Endothelial cell of umbilical vein (primary cell): ENCODE results near the gene DHRS11. TPM values are rescaled to one million over a fixed set of nuclear protein-coding genes. Genes with fewer than 3 reads are reported as not detected.

Experiments used
- BruUV-seq: library from RNA; stranded (reverse); fragments of 400-500 nt; replicated peaks from 2 replicates; lab custom pipeline; 2021; lab: Mats Ljungman, UMichigan
- CTCF ChIA-PET: fragments of 300-600, 350-600 bp; sonication (Branson Sonifier 250); formaldehyde crosslinking; loops from one replicate; lab custom pipeline; 2021; ENCODE audit warnings: antibody characterized with exemption, inconsistent platforms; lab: Charles Lee
- POLR2A ChIA-PET: fragments of 300-600, 350-600 bp; sonication (Branson Sonifier 250); formaldehyde crosslinking; loops from one replicate; lab custom pipeline; 2021; ENCODE audit warnings: antibody characterized with exemption, inconsistent platforms; lab: Charles Lee
- DNase-seq: peaks from one replicate; pipeline ENCODE4 v3.0.0-alpha.2; 2011; ENCODE audit warnings: low read depth, low spot score
- FAIRE-seq: peaks from 2 replicates; lab custom pipeline; 2011; peaks lifted over from hg19 to GRCh38; lab: Jason Lieb, UNC
- H2AFZ ChIP-seq: 2 replicates; pipeline ENCODE4 v1.6.0; 2012; ENCODE audit warnings: low read depth, low read length, control low read depth, inconsistent platforms
- H3K27ac ChIP-seq: 2 replicates; pipeline ENCODE4 v1.5.1; 2011; ENCODE audit warnings: low read depth, mild to moderate bottlenecking, control low read depth, low read length, moderate library complexity; ENCODE audit not compliant: insufficient read depth
- H3K27me3 ChIP-seq, 2 experiments: 2 replicates each; pipeline versions ENCODE4 v1.6.0 to v1.6.1; 2011; ENCODE audit warnings: low read length in 2 of 2, mixed read lengths in 1 of 2; ENCODE audit not compliant: control insufficient read depth in 2 of 2, insufficient read depth in 2 of 2
- H3K36me3 ChIP-seq, 2 experiments: 2 replicates in 1 of 2; 3 replicates in 1 of 2; pipeline ENCODE4 v1.5.1; 2011; ENCODE audit warnings: low read length in 2 of 2, mild to moderate bottlenecking in 1 of 2, moderate library complexity in 1 of 2; ENCODE audit not compliant: control insufficient read depth in 2 of 2, insufficient read depth in 2 of 2; ENCODE audit errors: extremely low read depth in 1 of 2
- H3K4me1 ChIP-seq: 3 replicates; pipeline ENCODE4 v1.5.1; 2011; ENCODE audit warnings: mild to moderate bottlenecking, low read length; ENCODE audit not compliant: control insufficient read depth, insufficient read depth; ENCODE audit errors: extremely low read depth
- H3K4me2 ChIP-seq: 2 replicates; pipeline ENCODE4 v1.6.1; 2011; ENCODE audit warnings: low read length, control low read depth, mixed read lengths; ENCODE audit not compliant: insufficient read depth
- H3K4me3 ChIP-seq, 3 experiments: fragments of 200-600 bp in 1 of 3; sonication (generic), shearing (Covaris generic) in 1 of 3; replicated peaks in 1 of 3; 2 replicates each; pipeline ENCODE4 v1.5.1; 2011 to 2016; ENCODE audit warnings: control low read depth in 3 of 3, low read length in 3 of 3, mild to moderate bottlenecking in 2 of 3, inconsistent platforms in 1 of 3, low read depth in 1 of 3, moderate library complexity in 1 of 3; ENCODE audit not compliant: insufficient read depth in 1 of 3
- H3K79me2 ChIP-seq: 2 replicates; pipeline ENCODE4 v1.6.0; 2012; ENCODE audit warnings: low read length, inconsistent platforms; ENCODE audit not compliant: control insufficient read depth, insufficient read depth
- H3K9ac ChIP-seq: replicated peaks from 2 replicates; pipeline ENCODE3; 2011; ENCODE audit warnings: low read length, control low read depth; ENCODE audit not compliant: insufficient read depth; ENCODE audit errors: extremely low read depth
- H3K9me1 ChIP-seq: replicated peaks from 3 replicates; pipeline ENCODE4 v1.6.0; 2011; ENCODE audit warnings: mild to moderate bottlenecking, low read length; ENCODE audit not compliant: control insufficient read depth, insufficient read depth; ENCODE audit errors: extremely low read depth
- H3K9me3 ChIP-seq: replicated peaks from 2 replicates; pipeline ENCODE4 v1.5.1; 2012; ENCODE audit warnings: low read length, inconsistent platforms; ENCODE audit not compliant: control insufficient read depth, insufficient read depth
- H4K20me1 ChIP-seq: replicated peaks from 2 replicates; pipeline ENCODE3; 2011; ENCODE audit warnings: mild to moderate bottlenecking, low read length; ENCODE audit not compliant: control insufficient read depth, insufficient read depth; ENCODE audit errors: extremely low read depth
- CTCF ChIP-seq, 2 donors: IDR thresholded peaks; 1 replicate in 1 of 2; 2 replicates in 1 of 2; pipeline ENCODE4 v1.5.1; 2011; ENCODE audit warnings: low read length in 2 of 2, mild to moderate bottlenecking in 2 of 2, moderate library complexity in 2 of 2, control low read depth in 1 of 2, inconsistent platforms in 1 of 2, low read depth in 1 of 2; ENCODE audit not compliant: insufficient read depth in 1 of 2; ENCODE audit errors: extremely low read depth in 1 of 2
- EZH2 ChIP-seq: IDR thresholded peaks from 2 replicates; pipeline ENCODE4 v1.6.1; 2012; ENCODE audit warnings: borderline replicate concordance, low read depth, mild to moderate bottlenecking, moderate library complexity, low read length, inconsistent platforms; ENCODE audit not compliant: severe bottlenecking
- FOS ChIP-seq: IDR thresholded peaks from 2 replicates; pipeline ENCODE4 v1.6.1; 2011; ENCODE audit warnings: mild to moderate bottlenecking, low read length, moderate library complexity, borderline replicate concordance; ENCODE audit not compliant: insufficient read depth
- GATA2 ChIP-seq: IDR thresholded peaks from 2 replicates; pipeline ENCODE4 v1.7.0; 2011; ENCODE audit warnings: low read depth, mild to moderate bottlenecking, moderate library complexity, mixed read lengths, low read length; ENCODE audit not compliant: insufficient read length, insufficient read depth
- JUN ChIP-seq: IDR thresholded peaks from 2 replicates; pipeline ENCODE4 v1.6.1; 2011; ENCODE audit warnings: borderline replicate concordance, low read depth; ENCODE audit not compliant: insufficient read length, insufficient read depth
- MYC ChIP-seq: IDR thresholded peaks from one replicate; pipeline ENCODE4 v1.6.1; 2011; ENCODE audit warnings: mild to moderate bottlenecking, low read depth, low read length
- POLR2A ChIP-seq: IDR thresholded peaks from 2 replicates; pipeline ENCODE4 v1.6.1; 2012; ENCODE audit warnings: low read depth, mild to moderate bottlenecking, control low read depth, low read length
- POLR2AphosphoS5 ChIP-seq: IDR thresholded peaks from 2 replicates; pipeline ENCODE4 v1.6.1; 2012; ENCODE audit warnings: low read depth, mild to moderate bottlenecking, control low read depth, low read length, moderate library complexity; ENCODE audit not compliant: insufficient read depth
- dilution Hi-C: fragments of 300-500 bp; cut with MboI; formaldehyde crosslinking; loops from one replicate; pipeline ENCODE4 v1.15.0; 2019; ENCODE audit warnings: low sequenced_read_pairs; ENCODE audit not compliant: extremely low pct_ligation_motif_present
- intact Hi-C: fragments of 100-400 bp; cut with micrococcal nuclease; formaldehyde crosslinking; loops from one replicate; pipeline ENCODE4 v1.10.0; 2022
- polyA plus RNA-seq, 4 experiments: library from polyadenylated mRNA; depleted of rRNA in 3 of 4; stranded (reverse) in 3 of 4; unstranded in 1 of 4; fragments of >200 nt; gene quantifications; 2 replicates each; pipeline versions ENCODE4 v1.2.1 to v1.2.3, GENCODE V29; 2011 to 2012; ENCODE audit warnings: missing spikeins in 1 of 4
- total RNA-seq: library from RNA; stranded (reverse); gene quantifications from 2 replicates; pipeline ENCODE4 v1.2.3, GENCODE V29; 2021
- TF ChIP-seq, protein P1 (sequence below): IDR thresholded peaks from 2 replicates; pipeline ENCODE4 v1.6.1; 2011; ENCODE audit not compliant: insufficient read depth, insufficient read length

DHRS11 gene
- total and polyA plus RNA-seq, 2 donors (not counting 3 experiments of a cell fraction or from before 2014, with no cell fraction given) = 9.8 to 15.7 TPM

GRCh38 chr17:36602030-36602748 is 10.5 kb downstream of the DHRS11 start:
- no TSS peak for BruUV-seq
- no peak for TF ChIP-seq CTCF (IDR thresholded peaks at IDR 0.05; ENCODE audit: extremely low read depth in 1 of 2, insufficient read depth in 1 of 2, low read depth in 1 of 2, low read length in 2 of 2)
- TF ChIP-seq EZH2 = no peak
- TF ChIP-seq, protein P1, sequence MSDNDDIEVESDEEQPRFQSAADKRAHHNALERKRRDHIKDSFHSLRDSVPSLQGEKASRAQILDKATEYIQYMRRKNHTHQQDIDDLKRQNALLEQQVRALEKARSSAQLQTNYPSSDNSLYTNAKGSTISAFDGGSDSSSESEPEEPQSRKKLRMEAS = no peak
- no peak for TF ChIP-seq JUN
- TF ChIP-seq MYC = no peak
- TF ChIP-seq POLR2AphosphoS5 = no peak
- no peak for TF ChIP-seq FOS
- no peak for TF ChIP-seq POLR2A
- TF ChIP-seq GATA2 = no peak
- Histone ChIP-seq H3K27ac (no peak overlapping the region), H3K79me2 (peaks cover 17% of the 10 kb centered on the region), H3K36me3 (no peaks in the 10 kb centered on the region), H3K4me1 (peaks cover 16% of the 10 kb centered on the region), H3K27me3 (no peaks in the 10 kb centered on the region), H3K9ac (peak overlapping the region; percentile 85), H2AFZ (peak overlapping the region; percentile 55), H3K9me3 (no peaks in the 10 kb centered on the region), H3K9me1 (no peaks in the 10 kb centered on the region), H3K4me3 (peak overlapping the region; percentile 34 to 67 (median 63)), H3K4me2 (peak overlapping the region; percentile 72), H4K20me1 (no peaks in the 10 kb centered on the region)
- dilution Hi-C loops (no loop called here), intact Hi-C loops (loop anchor here (5.0 to 10.0 kb wide), 2 partner anchors 103 to 345 kb away; partner anchors contain the start of gene AATF)
- POLR2A ChIA-PET = interaction anchor here (1.2 kb wide), 1 partner anchor 9 kb away, joined by 3 read pairs; no protein-coding TSS in a partner anchor
- FAIRE-seq (no peak), DNase-seq (peak; percentile 26)
- CTCF ChIA-PET = interaction anchor here (0.6 to 4.5 kb wide), 28 partner anchors 9 to 1214 kb away, joined by 3 to 66 read pairs (median 5); partner anchors contain the start of gene DHRS11
